HCT116 (cell line): ENCODE data around the gene PDE1C. TPM values are rescaled to one million over a fixed set of nuclear protein-coding genes. Genes with fewer than 3 reads are reported as not detected.

Experiments
- ATAC-seq: fragments of 200-7000 bp; cut with Tn5 transposase; 2 replicates; pipeline ENCODE4 v1.9.1; 2020; ENCODE audit warnings: mild to moderate bottlenecking, moderate library complexity
- BruUV-seq: library from RNA; stranded (reverse); fragments of 400-500 nt; replicated peaks from 2 replicates; lab custom pipeline; 2021; lab: Mats Ljungman, UMichigan
- CTCF ChIA-PET: fragments of 300-600 bp; sonication (Branson Sonifier 250); formaldehyde crosslinking; loops from one replicate; lab custom pipeline; 2021; ENCODE audit warnings: antibody characterized with exemption; lab: Charles Lee
- POLR2A ChIA-PET: fragments of 300-600, 350-600 bp; sonication (Branson Sonifier 250); formaldehyde crosslinking; loops from one replicate; lab custom pipeline; 2021; ENCODE audit warnings: antibody characterized with exemption; lab: Charles Lee
- RAD21 ChIA-PET, 2 experiments: fragments of 300-600 bp; sonication (Branson Sonifier 250); formaldehyde crosslinking; loops; one replicate each; lab custom pipeline; 2023; ENCODE audit warnings: low total read pairs in 2 of 2; ENCODE audit not compliant: uncharacterized antibody in 2 of 2, unreplicated experiment in 2 of 2, low non-redundant PET in 1 of 2; lab: Charles Lee
- DNase-seq: peaks from one replicate; pipeline ENCODE4 v3.0.0-alpha.2; 2010; ENCODE audit warnings: low read depth, low spot score
- H2AFZ ChIP-seq: fragments of 200-600 bp; shearing (Covaris generic), sonication (generic); 2 replicates; pipeline ENCODE4 v1.6.1; 2017; ENCODE audit warnings: low read depth, mixed run types, mixed read lengths, antibody characterized with exemption, low read length; ENCODE audit not compliant: poor library complexity, severe bottlenecking
- H3K27ac ChIP-seq: 2 replicates; pipeline ENCODE4 v1.5.1; 2012; ENCODE audit warnings: low read depth, low read length
- H3K27me3 ChIP-seq: fragments of 200-600 bp; sonication (generic); 2 replicates; pipeline ENCODE4 v1.6.1; 2016; ENCODE audit warnings: mixed run types, low read length, mixed read lengths; ENCODE audit not compliant: insufficient read depth
- H3K36me3 ChIP-seq, 2 experiments: fragments of 200-500 bp in 1 of 2; fragments of 200-600 bp in 1 of 2; sonication (Bioruptor generic) in 1 of 2; sonication (generic) in 1 of 2; 2 replicates each; pipeline versions ENCODE4 v1.5.1 to v1.6.1; 2014 to 2016; ENCODE audit warnings: low read length in 2 of 2, inconsistent platforms in 1 of 2, mixed read lengths in 1 of 2, mixed run types in 1 of 2; ENCODE audit not compliant: insufficient read depth in 2 of 2, control insufficient read depth in 1 of 2
- H3K4me1 ChIP-seq, 2 experiments: fragments of 200-600 bp in 1 of 2; sonication (generic) in 1 of 2; 2 replicates each; pipeline versions ENCODE4 v1.5.1 to v1.6.1; 2012 to 2017; ENCODE audit warnings: low read length in 2 of 2, inconsistent platforms in 1 of 2, mild to moderate bottlenecking in 1 of 2, mixed read lengths in 1 of 2, mixed run types in 1 of 2, moderate library complexity in 1 of 2; ENCODE audit not compliant: insufficient read depth in 2 of 2, control insufficient read depth in 1 of 2
- H3K4me2 ChIP-seq: fragments of 200-600 bp; sonication (generic); 2 replicates; pipeline ENCODE4 v1.6.1; 2017; ENCODE audit warnings: mixed run types, low read length, mixed read lengths
- H3K4me3 ChIP-seq, 2 experiments: fragments of 200-600 bp in 1 of 2; sonication (generic) in 1 of 2; replicated peaks in 1 of 2; 2 replicates each; pipeline ENCODE4 v1.5.1; 2011 to 2016; ENCODE audit warnings: low read length in 2 of 2, control low read depth in 1 of 2, low read depth in 1 of 2, mild to moderate bottlenecking in 1 of 2, mixed read lengths in 1 of 2, mixed run types in 1 of 2
- H3K79me2 ChIP-seq: fragments of 200-600 bp; sonication (generic); 2 replicates; pipeline ENCODE4 v1.6.1; 2017; ENCODE audit warnings: mild to moderate bottlenecking, mixed run types, low read length, moderate library complexity, mixed read lengths; ENCODE audit not compliant: insufficient read depth
- H3K9ac ChIP-seq: fragments of 200-600 bp; sonication (generic); 2 replicates; pipeline ENCODE4 v1.6.1; 2016; ENCODE audit warnings: low read length, mixed read lengths
- H3K9me2 ChIP-seq: fragments of 200-600 bp; sonication (generic), shearing (Covaris generic); 2 replicates; pipeline ENCODE4 v1.6.1; 2017; ENCODE audit warnings: mixed run types, mild to moderate bottlenecking, moderate library complexity; ENCODE audit not compliant: insufficient read depth
- H3K9me3 ChIP-seq, 2 experiments: fragments of 200-500 bp in 1 of 2; fragments of 200-600 bp in 1 of 2; sonication (Bioruptor generic) in 1 of 2; sonication (generic) in 1 of 2; 2 replicates each; pipeline ENCODE4 v1.6.1; 2014 to 2017; ENCODE audit warnings: low read length in 2 of 2, mixed read lengths in 2 of 2, inconsistent platforms in 1 of 2, low read depth in 1 of 2, mild to moderate bottlenecking in 1 of 2, mixed run types in 1 of 2, moderate library complexity in 1 of 2; ENCODE audit not compliant: control insufficient read depth in 1 of 2, insufficient read depth in 1 of 2
- H4K20me1 ChIP-seq: fragments of 200-600 bp; sonication (generic), shearing (Covaris generic); 2 replicates; pipeline ENCODE4 v1.6.1; 2017; ENCODE audit warnings: mixed run types, mild to moderate bottlenecking, moderate library complexity; ENCODE audit not compliant: insufficient read depth
- ATF3 ChIP-seq: IDR thresholded peaks from 2 replicates; pipeline ENCODE4 v1.6.1; 2012
- CEBPB ChIP-seq: IDR thresholded peaks from 2 replicates; pipeline ENCODE4 v1.6.1; 2012; ENCODE audit warnings: low read depth
- CTCF ChIP-seq, 3 experiments: fragments of 200-600 bp in 1 of 3; sonication (generic) in 1 of 3; IDR thresholded peaks in 2 of 3; conservative IDR thresholded peaks in 1 of 3; 2 replicates each; pipeline ENCODE4 v1.5.1; 2012 to 2017; ENCODE audit warnings: low read depth in 2 of 3, low read length in 2 of 3, antibody characterized with exemption in 1 of 3, borderline replicate concordance in 1 of 3, control low read depth in 1 of 3, mild to moderate bottlenecking in 1 of 3, mixed read lengths in 1 of 3, mixed run types in 1 of 3, moderate library complexity in 1 of 3; ENCODE audit not compliant: insufficient read depth in 1 of 3
- EGR1 ChIP-seq: IDR thresholded peaks from 2 replicates; pipeline ENCODE4 v1.6.1; 2012; ENCODE audit warnings: low read depth
- ELF1 ChIP-seq: IDR thresholded peaks from 2 replicates; pipeline ENCODE4 v1.6.1; 2012; ENCODE audit warnings: low read depth, borderline replicate concordance
- EZH2 ChIP-seq: fragments of 200-600 bp; sonication (generic); IDR thresholded peaks from 2 replicates; pipeline ENCODE4 v1.6.1; 2017; ENCODE audit warnings: antibody characterized with exemption, mixed run types
- MAX ChIP-seq: IDR thresholded peaks from 2 replicates; pipeline ENCODE4 v1.6.1; 2012
- POLR2A ChIP-seq: IDR thresholded peaks from 2 replicates; pipeline ENCODE4 v1.7.0; 2011; ENCODE audit warnings: borderline replicate concordance; ENCODE audit not compliant: insufficient read depth, insufficient read length; ENCODE audit errors: extremely low read depth
- RAD21 ChIP-seq: IDR thresholded peaks from 2 replicates; pipeline ENCODE4 v1.6.1; 2012; ENCODE audit warnings: low read depth, mild to moderate bottlenecking
- SP1 ChIP-seq: IDR thresholded peaks from 2 replicates; pipeline ENCODE4 v1.6.1; 2012; ENCODE audit warnings: low read depth
- SRF ChIP-seq: IDR thresholded peaks from 2 replicates; pipeline ENCODE4 v1.6.1; 2012; ENCODE audit warnings: low read depth
- TCF7L2 ChIP-seq: IDR thresholded peaks from 2 replicates; pipeline ENCODE4 v1.7.0; 2011; ENCODE audit warnings: borderline replicate concordance, inconsistent platforms; ENCODE audit not compliant: insufficient read depth, insufficient read length; ENCODE audit errors: extremely low read depth
- YY1 ChIP-seq: IDR thresholded peaks from 2 replicates; pipeline ENCODE4 v1.6.1; 2011; ENCODE audit warnings: low read length, low read depth, moderate library complexity, mild to moderate bottlenecking; ENCODE audit not compliant: insufficient replicate concordance; ENCODE audit errors: extremely low read depth
- ZFX ChIP-seq: fragments of 450-650 bp; IDR thresholded peaks from 2 replicates; pipeline ENCODE4 v1.6.1; 2017
- ZNF274 ChIP-seq: fragments of 200-500 bp; sonication (Bioruptor generic); IDR thresholded peaks from 2 replicates; pipeline ENCODE4 v1.6.1; 2014; ENCODE audit warnings: mild to moderate bottlenecking, low read depth, low read length, inconsistent platforms
- intact Hi-C: fragments of 100-400 bp; cut with micrococcal nuclease; formaldehyde crosslinking; loops from 2 replicates; pipeline ENCODE4 v1.10.0; 2022
- total RNA-seq: library from RNA; stranded (reverse); gene quantifications from one replicate; pipeline ENCODE4 v1.2.1, GENCODE V29; 2021; ENCODE audit not compliant: unreplicated experiment

Gene PDE1C
- total RNA-seq, 1 experiment from 2014 or later = 0.17 TPM

DNA sequence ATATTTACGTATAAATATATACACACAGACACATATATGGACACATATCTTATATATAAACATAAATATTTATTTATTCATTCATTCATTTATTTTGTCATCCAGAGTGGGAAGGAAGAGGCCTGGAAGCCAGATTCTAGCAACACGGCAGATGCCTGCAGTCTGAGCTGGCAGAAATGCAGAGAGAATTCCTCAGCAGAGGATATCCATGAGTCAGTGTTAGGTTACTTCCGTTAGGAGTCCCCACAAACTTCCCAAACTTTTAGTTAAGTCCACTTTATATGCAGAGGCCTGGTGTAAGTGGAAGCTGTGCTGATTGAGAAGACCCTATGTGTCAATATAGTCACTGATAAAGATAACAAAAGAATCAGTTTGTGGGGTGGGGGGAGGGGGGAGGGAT lies 293.6 kb downstream of the PDE1C start:
- Histone ChIP-seq H3K4me2 (no peak overlapping the region), H3K4me3 (no peak overlapping the region), H2AFZ (no peak overlapping the region), H3K79me2 (no peaks in the 10 kb centered on the region), H3K9me3 (no peaks in the 10 kb centered on the region), H3K4me1 (no peaks in the 10 kb centered on the region), H3K36me3 (no peaks in the 10 kb centered on the region), H3K27me3 (no peaks in the 10 kb centered on the region), H4K20me1 (no peaks in the 10 kb centered on the region), H3K9ac (no peak overlapping the region), H3K9me2 (no peaks in the 10 kb centered on the region), H3K27ac (no peak overlapping the region)
- no peak for DNase-seq
- POLR2A ChIA-PET = no interaction called here
- ATAC-seq = no peak
- RAD21 ChIA-PET = no interaction called here
- no TSS peak for BruUV-seq
- TF ChIP-seq ZFX (no peak), EGR1 (no peak), ZNF274 (no peak), RAD21 (no peak), MAX (no peak), POLR2A (no peak), YY1 (no peak), CEBPB (no peak), SP1 (no peak), ELF1 (no peak)
- CTCF ChIA-PET = no interaction called here
- intact Hi-C loops = no loop called here

GRCh38 chr7:31775556-31775955 lies 294.7 kb downstream of the PDE1C start:
- H3K4me2 ChIP-seq = no peak overlapping the region
- no peak overlapping the region for H3K4me3 ChIP-seq
- H2AFZ ChIP-seq = no peak overlapping the region
- TF ChIP-seq EGR1 = no peak
- no peak for TF ChIP-seq CEBPB
- TF ChIP-seq SRF = no peak
- TF ChIP-seq MAX = no peak
- no peak for TF ChIP-seq ZFX
- no peak for TF ChIP-seq EZH2
- TF ChIP-seq TCF7L2 = no peak
- TF ChIP-seq CTCF (IDR thresholded peaks at IDR 0.05 in 2 of 3, conservative IDR thresholded peaks at IDR 0.05 in 1 of 3; ENCODE audit: borderline replicate concordance in 1 of 3, insufficient read depth in 1 of 3, low read depth in 2 of 3, low read length in 2 of 3) = no peak
- TF ChIP-seq ATF3 = no peak
- H3K4me1 ChIP-seq = no peaks in the 10 kb centered on the region
- ChIA-PET RAD21 (no interaction called here), POLR2A (no interaction called here), CTCF (no interaction called here)
- H4K20me1 ChIP-seq = no peaks in the 10 kb centered on the region
- no peak for DNase-seq
- H3K9me2 ChIP-seq = no peaks in the 10 kb centered on the region
- no peak overlapping the region for H3K27ac ChIP-seq
- no TSS peak for BruUV-seq
- no peak for ATAC-seq
- no peaks in the 10 kb centered on the region for H3K36me3 ChIP-seq
- H3K79me2 ChIP-seq = no peaks in the 10 kb centered on the region
- 0 out of 2 replicates have a peak, but pooled peaks cover 4% of the 10 kb centered on the region for H3K27me3 ChIP-seq
- no peak overlapping the region for H3K9ac ChIP-seq
- intact Hi-C loops = no loop called here
- no peaks in the 10 kb centered on the region for H3K9me3 ChIP-seq
